BJ (cell line): ENCODE results near the gene NKX6-1. TPM values are rescaled to one million over a fixed set of nuclear protein-coding genes. Genes with fewer than 3 reads are reported as not detected.

Source experiments
- CTCF ChIA-PET: fragments of 350-600 bp; formaldehyde crosslinking; extraction: SDS; loops from one replicate; lab custom pipeline; 2021; ENCODE audit warnings: antibody characterized with exemption, inconsistent platforms; lab: Yijun Ruan, JAX
- POLR2A ChIA-PET: fragments of 300-600 bp; sonication (Branson Sonifier 250); formaldehyde crosslinking; extraction: SDS; loops from one replicate; lab custom pipeline; 2021; ENCODE audit warnings: antibody characterized with exemption; lab: Charles Lee
- DNase-seq: peaks from one replicate; pipeline ENCODE4 v3.0.0-alpha.2; 2011; ENCODE audit warnings: low read depth
- H3K27me3 ChIP-seq: 2 replicates; pipeline ENCODE4 v1.6.0; 2011; ENCODE audit warnings: low read length; ENCODE audit not compliant: control insufficient read depth, insufficient read depth
- H3K36me3 ChIP-seq: 2 replicates; pipeline ENCODE4 v1.5.1; 2011; ENCODE audit warnings: low read length; ENCODE audit not compliant: control insufficient read depth, insufficient read depth
- H3K4me3 ChIP-seq: 2 replicates; pipeline ENCODE4 v1.5.1; 2011; ENCODE audit warnings: low read depth, mild to moderate bottlenecking, control low read depth, low read length
- polyA plus RNA-seq: library from polyadenylated mRNA; depleted of rRNA; stranded (reverse); fragments of >200 nt; gene quantifications from 2 replicates; pipeline ENCODE4 v1.2.3, GENCODE V29; 2011
- TF ChIP-seq, protein P1 (sequence below): IDR thresholded peaks from 2 replicates; pipeline ENCODE4 v1.5.1; 2011; ENCODE audit warnings: low read depth, mild to moderate bottlenecking, control low read depth, inconsistent platforms, low read length, moderate library complexity; ENCODE audit not compliant: insufficient read depth

The NKX6-1 gene
- polyA plus RNA-seq, 1 experiment = 0.02 TPM

DNA sequence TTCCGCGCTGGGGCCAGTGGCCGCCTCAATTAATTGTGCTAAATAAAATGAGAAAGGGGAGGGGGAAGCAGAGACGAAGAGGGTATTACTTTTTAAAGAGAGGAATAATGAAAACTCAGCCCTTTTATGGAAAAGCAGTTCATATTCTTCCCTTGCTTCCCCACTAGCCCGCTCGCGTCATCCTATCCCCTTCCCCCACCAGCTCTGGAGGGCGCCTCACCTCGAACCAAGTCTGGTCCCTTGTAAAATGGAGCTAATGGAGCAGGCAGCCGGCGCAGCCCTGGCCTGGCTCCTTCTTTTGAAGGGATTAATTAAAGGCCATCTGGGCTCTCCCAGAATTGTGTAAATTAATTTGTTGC is 511 bp upstream of the NKX6-1 start:
- POLR2A ChIA-PET = no interaction called here
- CTCF ChIA-PET = no interaction called here
- peak overlapping the region; percentile 44 for H3K4me3 ChIP-seq
- H3K36me3 ChIP-seq = no peaks in the 10 kb centered on the region
- TF ChIP-seq, protein P1, sequence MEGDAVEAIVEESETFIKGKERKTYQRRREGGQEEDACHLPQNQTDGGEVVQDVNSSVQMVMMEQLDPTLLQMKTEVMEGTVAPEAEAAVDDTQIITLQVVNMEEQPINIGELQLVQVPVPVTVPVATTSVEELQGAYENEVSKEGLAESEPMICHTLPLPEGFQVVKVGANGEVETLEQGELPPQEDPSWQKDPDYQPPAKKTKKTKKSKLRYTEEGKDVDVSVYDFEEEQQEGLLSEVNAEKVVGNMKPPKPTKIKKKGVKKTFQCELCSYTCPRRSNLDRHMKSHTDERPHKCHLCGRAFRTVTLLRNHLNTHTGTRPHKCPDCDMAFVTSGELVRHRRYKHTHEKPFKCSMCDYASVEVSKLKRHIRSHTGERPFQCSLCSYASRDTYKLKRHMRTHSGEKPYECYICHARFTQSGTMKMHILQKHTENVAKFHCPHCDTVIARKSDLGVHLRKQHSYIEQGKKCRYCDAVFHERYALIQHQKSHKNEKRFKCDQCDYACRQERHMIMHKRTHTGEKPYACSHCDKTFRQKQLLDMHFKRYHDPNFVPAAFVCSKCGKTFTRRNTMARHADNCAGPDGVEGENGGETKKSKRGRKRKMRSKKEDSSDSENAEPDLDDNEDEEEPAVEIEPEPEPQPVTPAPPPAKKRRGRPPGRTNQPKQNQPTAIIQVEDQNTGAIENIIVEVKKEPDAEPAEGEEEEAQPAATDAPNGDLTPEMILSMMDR = no peak
- DNase-seq = no peak
- peaks cover 68% of the 10 kb centered on the region for H3K27me3 ChIP-seq

DNA sequence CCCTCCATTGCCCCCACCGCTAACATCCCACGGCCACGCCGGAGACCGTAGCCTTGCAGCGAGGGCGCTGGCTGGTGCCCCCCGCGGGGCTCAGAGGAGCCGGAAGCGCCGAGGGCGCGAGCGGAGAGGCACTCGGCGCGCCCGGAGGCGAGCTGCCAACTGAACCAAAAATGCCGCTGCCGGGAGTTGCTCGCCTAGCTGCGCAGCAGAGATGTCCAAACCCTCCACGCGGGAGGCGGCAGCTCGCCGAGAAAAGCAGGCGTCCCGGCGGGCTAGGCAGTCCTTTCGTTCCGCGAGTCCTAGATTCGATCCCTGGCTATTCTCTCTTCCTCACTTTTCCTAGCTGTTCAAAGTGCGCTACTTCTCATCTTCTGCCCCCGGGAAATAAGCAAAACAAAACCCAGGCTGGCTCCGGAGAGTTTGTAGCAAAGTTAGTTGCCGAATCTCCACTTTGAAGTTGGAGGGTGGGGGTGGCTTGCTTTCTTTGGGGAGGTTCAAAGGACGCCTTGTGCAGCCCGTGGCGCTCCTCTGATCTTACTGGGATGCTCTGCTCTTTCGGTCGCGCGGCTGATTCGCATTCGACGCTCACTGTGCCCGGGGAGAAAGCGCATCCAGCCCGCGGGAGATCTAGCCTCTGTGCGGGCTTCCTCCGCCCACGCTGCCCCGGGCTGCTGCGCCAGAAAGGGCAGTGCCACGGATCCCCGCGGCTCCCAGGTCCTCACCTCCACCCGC is 723 bp downstream of the NKX6-1 start:
- peaks cover 72% of the 10 kb centered on the region for H3K27me3 ChIP-seq
- DNase-seq = no peak
- ChIA-PET POLR2A (no interaction called here), CTCF (interaction anchor here (0.8 kb wide), 1 partner anchor 21 kb away, joined by 3 read pairs; no protein-coding TSS in a partner anchor)
- TF ChIP-seq, protein P1 = no peak
- H3K4me3 ChIP-seq = peak overlapping the region; percentile 44
- no peaks in the 10 kb centered on the region for H3K36me3 ChIP-seq

DNA sequence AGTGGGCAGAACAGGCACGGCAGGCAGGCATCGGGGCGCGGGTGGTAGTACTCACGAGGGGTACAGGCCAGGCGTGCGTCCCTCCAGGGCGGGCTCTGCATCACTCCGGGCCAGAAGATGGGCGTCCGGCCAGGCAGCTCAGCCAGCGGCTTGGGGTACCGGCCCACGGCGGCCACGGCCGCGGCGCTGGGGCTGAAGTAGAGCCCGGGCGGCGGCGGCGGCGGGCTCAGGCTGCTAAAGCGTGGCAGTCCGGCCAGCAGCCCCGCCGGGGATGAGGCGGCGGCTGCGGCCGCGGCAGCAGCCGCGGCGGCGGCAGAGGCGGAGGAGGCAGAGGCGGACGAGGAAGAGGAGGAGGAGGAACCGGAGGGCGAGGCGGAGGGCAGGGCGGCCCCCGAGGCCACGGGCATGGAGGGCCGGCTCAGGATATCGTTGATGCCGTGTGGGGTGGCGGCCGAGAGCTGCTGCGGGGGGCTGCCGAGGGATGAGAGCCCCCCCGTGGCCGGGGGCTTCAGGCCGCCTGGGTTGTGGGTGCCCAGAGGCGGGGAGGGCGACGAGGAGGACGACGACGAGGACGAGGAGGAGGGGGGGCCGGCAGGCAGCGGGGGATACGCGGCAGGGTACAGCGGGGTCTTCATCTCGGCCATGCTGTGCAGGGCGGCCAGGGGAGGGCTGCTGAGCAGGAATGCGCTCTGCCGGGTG is 1.4 kb downstream of the NKX6-1 start:
- TF ChIP-seq, protein P1 = no peak
- no peak for DNase-seq
- POLR2A ChIA-PET = no interaction called here
- CTCF ChIA-PET = interaction anchor here (0.8 kb wide), 1 partner anchor 20 kb away, joined by 3 read pairs; no protein-coding TSS in a partner anchor
- Histone ChIP-seq H3K27me3 (peaks cover 69% of the 10 kb centered on the region), H3K36me3 (no peaks in the 10 kb centered on the region), H3K4me3 (peak overlapping the region; percentile 44)

DNA sequence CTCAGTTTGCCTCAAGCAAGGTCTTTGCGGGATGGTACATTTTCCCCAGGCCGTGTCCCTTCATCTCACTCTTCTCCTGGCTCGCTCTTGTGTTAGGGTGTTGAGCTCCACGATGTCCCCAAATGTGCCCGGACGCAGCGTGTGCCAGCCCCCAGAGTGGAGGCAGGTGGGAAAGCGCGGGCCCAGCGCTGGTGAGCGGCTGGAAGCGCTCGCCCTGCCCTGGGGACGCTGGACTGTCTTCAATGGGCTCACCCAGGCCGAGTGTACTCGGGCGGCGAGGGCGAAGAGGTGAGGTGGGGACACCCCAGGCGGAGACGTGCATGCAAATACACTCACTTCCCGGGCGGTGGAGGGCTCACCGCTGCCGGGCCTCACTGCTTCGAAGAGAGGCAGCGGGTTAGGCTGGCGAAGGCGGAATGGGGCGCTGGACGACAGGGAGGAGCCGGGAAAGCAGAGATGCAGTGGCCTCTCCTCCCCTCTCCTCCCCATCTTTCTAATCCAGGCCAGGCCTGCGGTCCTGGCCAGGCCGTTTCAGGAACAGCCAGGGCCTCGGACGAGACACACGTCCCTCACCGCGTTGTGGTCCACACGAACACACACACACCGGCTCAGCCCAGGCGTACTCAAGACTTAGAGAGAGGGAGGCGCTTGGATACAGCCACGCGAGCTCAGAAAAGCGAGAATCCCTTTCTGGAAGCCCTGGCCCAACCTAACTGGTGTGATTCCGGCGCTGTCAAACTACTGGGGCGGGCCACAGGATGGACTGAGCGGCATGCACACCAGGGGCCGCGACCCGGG is 2.2 kb downstream of the NKX6-1 start:
- CTCF ChIA-PET = interaction anchor here (1.8 kb wide), 1 partner anchor 14 kb away, joined by 5 read pairs; no protein-coding TSS in a partner anchor
- DNase-seq = no peak
- TF ChIP-seq, protein P1 = no peak

DNA sequence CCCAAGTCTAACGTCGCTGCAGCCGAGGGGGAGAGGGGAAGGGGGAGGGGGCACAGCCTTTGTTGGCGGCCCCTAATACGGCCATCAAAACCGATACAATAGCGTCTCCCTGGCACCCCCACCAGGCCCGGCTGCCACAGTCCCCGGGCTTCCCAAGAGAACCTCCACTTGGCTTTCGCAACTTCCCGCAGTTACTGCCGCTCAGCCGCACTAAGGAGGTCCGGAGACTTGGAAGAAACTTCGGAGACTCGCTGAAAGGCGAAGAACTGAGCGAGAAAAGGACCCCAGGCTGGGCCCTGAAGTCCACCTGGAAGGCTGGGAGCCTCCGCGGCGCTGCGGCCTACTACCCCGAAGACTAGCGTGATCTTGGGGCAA is 2.8 kb downstream of the NKX6-1 start:
- Histone ChIP-seq H3K36me3 (no peaks in the 10 kb centered on the region), H3K27me3 (peaks cover 61% of the 10 kb centered on the region), H3K4me3 (no peak overlapping the region)
- ChIA-PET CTCF (interaction anchor here (1.8 kb wide), 1 partner anchor 13 kb away, joined by 5 read pairs; no protein-coding TSS in a partner anchor), POLR2A (no interaction called here)
- TF ChIP-seq, protein P1 = no peak
- no peak for DNase-seq

More for the DNA sequence above, 2.2 kb downstream of the NKX6-1 start:
- H3K4me3 ChIP-seq = peak overlapping the region; percentile 19
- peaks cover 64% of the 10 kb centered on the region for H3K27me3 ChIP-seq
- POLR2A ChIA-PET = no interaction called here
- H3K36me3 ChIP-seq = no peaks in the 10 kb centered on the region
